PC-3 (cell line): ENCODE data around the gene KCNT2. TPM values are rescaled to one million over a fixed set of nuclear protein-coding genes. Genes with fewer than 3 reads are reported as not detected.

Source experiments
- ATAC-seq: fragments of 200-7000 bp; cut with Tn5 transposase; 2 replicates; pipeline ENCODE4 v1.9.1; 2020; ENCODE audit warnings: mild to moderate bottlenecking, moderate library complexity
- BruUV-seq: library from RNA; stranded (reverse); fragments of 400-500 nt; replicated peaks from 2 replicates; lab custom pipeline; 2021; lab: Mats Ljungman, UMichigan
- CTCF ChIA-PET: fragments of 300-600 bp; sonication (Branson Sonifier 250); formaldehyde crosslinking; loops from one replicate; lab custom pipeline; 2022; ENCODE audit warnings: antibody characterized with exemption; lab: Charles Lee
- POLR2A ChIA-PET: fragments of 300-600 bp; sonication (Branson Sonifier 250); formaldehyde crosslinking; loops from one replicate; lab custom pipeline; 2022; ENCODE audit warnings: antibody characterized with exemption; ENCODE audit not compliant: unreplicated experiment; lab: Charles Lee
- DNase-seq: peaks from one replicate; pipeline ENCODE4 v3.0.0-alpha.2; 2015
- H2AFZ ChIP-seq: fragments of 300-600 bp; sonication (generic); 2 replicates; pipeline ENCODE4 v1.6.0; 2016; ENCODE audit warnings: antibody characterized with exemption, low read length
- H3F3A ChIP-seq: fragments of 300-600 bp; sonication (generic); one replicate; pipeline ENCODE4 v1.6.0; 2017; ENCODE audit warnings: antibody characterized with exemption, low read length, control low read depth, mild to moderate bottlenecking; ENCODE audit not compliant: unreplicated experiment
- H3K27ac ChIP-seq: fragments of 300-600 bp; sonication (generic); 2 replicates; pipeline ENCODE4 v1.5.1; 2016; ENCODE audit warnings: mild to moderate bottlenecking, low read length
- H3K27me3 ChIP-seq: fragments of 300-600 bp; sonication (generic); 2 replicates; pipeline ENCODE4 v1.6.1; 2016; ENCODE audit warnings: low read length, mixed read lengths
- H3K36me3 ChIP-seq: fragments of 300-600 bp; sonication (generic); 2 replicates; pipeline ENCODE4 v1.6.1; 2016; ENCODE audit warnings: low read depth, mixed run types, low read length, mixed read lengths
- H3K4me1 ChIP-seq: fragments of 300-600 bp; sonication (generic); 2 replicates; pipeline ENCODE4 v1.5.1; 2016; ENCODE audit warnings: low read length; ENCODE audit not compliant: insufficient read depth
- H3K4me2 ChIP-seq: fragments of 300-600 bp; sonication (generic); 2 replicates; pipeline ENCODE4 v1.6.0; 2016; ENCODE audit warnings: low read length
- H3K4me3 ChIP-seq: fragments of 300-600 bp; sonication (generic); 2 replicates; pipeline ENCODE4 v1.5.1; 2016; ENCODE audit warnings: mild to moderate bottlenecking, low read length, mixed read lengths
- H3K79me2 ChIP-seq: fragments of 300-600 bp; sonication (generic); 2 replicates; pipeline ENCODE4 v1.6.1; 2017; ENCODE audit warnings: low read length, mixed read lengths
- H3K9ac ChIP-seq: fragments of 300-600 bp; sonication (generic); 2 replicates; pipeline ENCODE4 v1.6.0; 2016; ENCODE audit warnings: mild to moderate bottlenecking, low read length
- H3K9me2 ChIP-seq: fragments of 300-600 bp; sonication (generic); replicated peaks from 2 replicates; pipeline ENCODE4 v1.6.1; 2016; ENCODE audit warnings: mixed run types, low read length, mixed read lengths
- H3K9me3 ChIP-seq: fragments of 300-600 bp; sonication (generic); 2 replicates; pipeline ENCODE4 v1.6.1; 2016; ENCODE audit warnings: low read length, mixed read lengths
- H4K20me1 ChIP-seq: fragments of 300-600 bp; sonication (generic); 2 replicates; pipeline ENCODE4 v1.6.1; 2016; ENCODE audit warnings: low read length, mixed read lengths
- CTCF ChIP-seq: fragments of 300-600 bp; sonication (generic); conservative IDR thresholded peaks from 2 replicates; pipeline ENCODE4 v1.5.1; 2017; ENCODE audit warnings: antibody characterized with exemption, low read depth, mild to moderate bottlenecking, low read length
- EZH2 ChIP-seq: fragments of 300-600 bp; sonication (generic); IDR thresholded peaks from one replicate; pipeline ENCODE4 v1.6.1; 2017; ENCODE audit warnings: antibody characterized with exemption, mild to moderate bottlenecking, low read length; ENCODE audit not compliant: unreplicated experiment
- EZH2phosphoT487 ChIP-seq: fragments of 300-600 bp; sonication (generic); IDR thresholded peaks from 2 replicates; pipeline ENCODE4 v1.6.1; 2018; ENCODE audit warnings: mild to moderate bottlenecking, antibody characterized with exemption, low read length, borderline replicate concordance
- intact Hi-C: fragments of 100-400 bp; cut with micrococcal nuclease; formaldehyde crosslinking; loops from 2 replicates; pipeline ENCODE4 v1.9.0; 2023
- total RNA-seq: library from RNA; depleted of rRNA; stranded (reverse); fragments of >200 nt; gene quantifications from 2 replicates; pipeline ENCODE4 v1.2.3, GENCODE V29; 2014

Gene KCNT2
- total RNA-seq, 1 experiment from 2014 or later = 0.26 TPM

DNA sequence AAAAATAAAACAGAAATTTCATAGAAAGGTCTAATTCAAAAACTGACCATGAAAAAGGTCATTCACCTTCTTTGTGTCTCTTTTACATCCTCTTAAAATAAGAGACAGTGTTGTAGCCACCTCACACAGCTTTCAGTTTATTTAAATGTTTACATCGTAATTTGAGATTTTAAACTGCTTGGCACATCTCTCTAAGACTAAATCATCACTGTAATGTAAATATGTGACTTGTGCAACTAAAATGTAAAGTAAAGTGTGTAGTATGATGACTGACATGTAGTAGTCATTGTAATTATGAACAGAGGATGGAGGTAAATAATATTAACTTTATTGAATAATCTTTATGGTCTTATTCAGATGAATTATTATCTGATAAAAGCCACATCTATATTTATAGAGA is 283.9 kb downstream of the KCNT2 start:
- H3K79me2 ChIP-seq = no peaks in the 10 kb centered on the region
- H3K9me3 ChIP-seq = no peaks in the 10 kb centered on the region
- no peaks in the 10 kb centered on the region for H3K36me3 ChIP-seq
- H3K27me3 ChIP-seq = no peaks in the 10 kb centered on the region
- no peak overlapping the region for H3K9ac ChIP-seq
- ATAC-seq = peak; percentile 94
- peak; percentile 56 for DNase-seq
- no peak overlapping the region for H3K4me3 ChIP-seq
- intact Hi-C loops = no loop called here
- H3K4me1 ChIP-seq = peaks cover 7% of the 10 kb centered on the region; the same call in 1 of the 2 replicates
- H3K4me2 ChIP-seq = no peak overlapping the region
- no peak overlapping the region for H3K27ac ChIP-seq
- no peak overlapping the region for H2AFZ ChIP-seq
- ChIA-PET POLR2A (no interaction called here), CTCF (no interaction called here)
- no peaks in the 10 kb centered on the region for H3K9me2 ChIP-seq
- no peak for TF ChIP-seq CTCF
- TF ChIP-seq EZH2 = no peak
- no peaks in the 10 kb centered on the region for H3F3A ChIP-seq
- BruUV-seq = no TSS peak
- no peaks in the 10 kb centered on the region for H4K20me1 ChIP-seq

DNA sequence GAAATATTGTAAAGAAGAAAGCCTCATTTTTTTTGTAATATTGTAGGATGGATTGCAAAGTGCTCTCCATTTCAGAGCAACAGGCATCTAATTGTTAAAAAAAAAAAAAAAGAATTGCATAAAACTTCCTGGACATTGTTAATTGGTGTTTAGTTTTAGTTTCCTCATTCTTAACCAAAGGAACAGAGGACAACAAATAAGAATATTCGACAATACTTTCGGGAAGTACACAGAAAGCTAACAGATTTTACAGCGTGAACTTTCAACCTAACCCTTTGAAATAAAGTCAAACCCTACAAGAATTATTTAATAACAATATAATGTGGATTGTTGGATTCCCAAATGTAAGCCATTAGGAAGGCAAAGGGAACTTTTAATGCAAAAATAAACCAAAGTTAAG is 284.4 kb downstream of the KCNT2 start:
- Histone ChIP-seq H3K9ac (no peak overlapping the region), H3K4me2 (no peak overlapping the region), H3K27ac (no peak overlapping the region), H3K4me1 (peaks cover 7% of the 10 kb centered on the region; the same call in 1 of the 2 replicates), H4K20me1 (no peaks in the 10 kb centered on the region), H3K79me2 (no peaks in the 10 kb centered on the region), H3K9me3 (no peaks in the 10 kb centered on the region), H2AFZ (no peak overlapping the region), H3F3A (no peaks in the 10 kb centered on the region), H3K9me2 (no peaks in the 10 kb centered on the region), H3K36me3 (no peaks in the 10 kb centered on the region), H3K4me3 (no peak overlapping the region), H3K27me3 (no peaks in the 10 kb centered on the region)
- CTCF ChIA-PET = no interaction called here
- no TSS peak for BruUV-seq
- POLR2A ChIA-PET = no interaction called here
- ATAC-seq (no peak), DNase-seq (no peak)
- no peak for TF ChIP-seq EZH2phosphoT487
- no peak for TF ChIP-seq EZH2
- no peak for TF ChIP-seq CTCF
- intact Hi-C loops = no loop called here

- DNase-seq (no peak), ATAC-seq (no peak)
- POLR2A ChIA-PET = no interaction called here
- Histone ChIP-seq H3K79me2 (no peaks in the 10 kb centered on the region), H2AFZ (no peak overlapping the region), H3K9ac (no peak overlapping the region), H4K20me1 (no peaks in the 10 kb centered on the region), H3K4me1 (no peaks in the 10 kb centered on the region), H3K27me3 (no peaks in the 10 kb centered on the region), H3K9me2 (no peaks in the 10 kb centered on the region), H3F3A (no peaks in the 10 kb centered on the region), H3K9me3 (no peaks in the 10 kb centered on the region), H3K4me3 (no peak overlapping the region), H3K36me3 (no peaks in the 10 kb centered on the region), H3K27ac (no peak overlapping the region), H3K4me2 (no peak overlapping the region)
- intact Hi-C loops = loop anchor here (5.0 kb wide), 1 partner anchor 38 kb away; no protein-coding TSS in a partner anchor
- CTCF ChIA-PET = no interaction called here
- BruUV-seq = no TSS peak
- no peak for TF ChIP-seq EZH2
- no peak for TF ChIP-seq CTCF
- TF ChIP-seq EZH2phosphoT487 = no peak
Measured at GRCh38 chr1:196319301-196319700, 288.9 kb downstream of the KCNT2 start.
